Neuronal stem cell (in vitro differentiated cells): ENCODE data around the gene SORCS2.

Source experiments
- DNase-seq: peaks from one replicate; pipeline ENCODE4 v3.0.0-alpha.2; 2013; ENCODE audit warnings: low spot score
- H2AFZ ChIP-seq: one replicate; pipeline ENCODE4 v1.6.1; 2013; ENCODE audit warnings: mild to moderate bottlenecking, low read length, inconsistent platforms
- H2AK5ac ChIP-seq: 2 replicates; pipeline ENCODE4 v1.6.1; 2013; ENCODE audit warnings: low read depth, mild to moderate bottlenecking, inconsistent platforms, low read length, moderate library complexity, mixed read lengths
- H2BK120ac ChIP-seq: 2 replicates; pipeline ENCODE4 v1.6.1; 2013; ENCODE audit warnings: low read depth, mild to moderate bottlenecking, inconsistent platforms, low read length, moderate library complexity, mixed read lengths
- H2BK12ac ChIP-seq: one replicate; pipeline ENCODE4 v1.6.1; 2013; ENCODE audit warnings: low read length, inconsistent platforms
- H2BK15ac ChIP-seq: 2 replicates; pipeline ENCODE4 v1.6.1; 2013; ENCODE audit warnings: mild to moderate bottlenecking, low read length, inconsistent platforms, mixed read lengths
- H2BK5ac ChIP-seq: one replicate; pipeline ENCODE4 v1.6.1; 2013; ENCODE audit warnings: inconsistent platforms, mild to moderate bottlenecking, low read length, moderate library complexity
- H3K14ac ChIP-seq: one replicate; pipeline ENCODE4 v1.6.1; 2013; ENCODE audit warnings: low read length, inconsistent platforms
- H3K18ac ChIP-seq: 2 replicates; pipeline ENCODE4 v1.6.1; 2013; ENCODE audit warnings: low read length, inconsistent platforms
- H3K23ac ChIP-seq: 2 replicates; pipeline ENCODE4 v1.6.1; 2013; ENCODE audit warnings: low read depth, mild to moderate bottlenecking, mixed read lengths, low read length, inconsistent platforms; ENCODE audit not compliant: poor library complexity
- H3K27ac ChIP-seq: replicated peaks from 3 replicates; pipeline ENCODE4 v1.5.1; 2013; ENCODE audit warnings: low read length, inconsistent platforms
- H3K27me3 ChIP-seq, 3 experiments: 2 replicates each; pipeline ENCODE4 v1.6.1; 2013; ENCODE audit warnings: low read length in 3 of 3, mild to moderate bottlenecking in 2 of 3, inconsistent platforms in 1 of 3, low read depth in 1 of 3, mixed read lengths in 1 of 3, moderate library complexity in 1 of 3; ENCODE audit not compliant: control insufficient read depth in 3 of 3, insufficient read depth in 3 of 3
- H3K36me3 ChIP-seq, 2 donors: replicated peaks in 1 of 2; 2 replicates each; pipeline ENCODE4 v1.6.1; 2013; ENCODE audit warnings: low read length in 2 of 2; ENCODE audit not compliant: control insufficient read depth in 2 of 2, insufficient read depth in 2 of 2
- H3K4ac ChIP-seq: 2 replicates; pipeline ENCODE4 v1.6.1; 2013; ENCODE audit warnings: inconsistent platforms, mild to moderate bottlenecking, low read length, moderate library complexity
- H3K4me1 ChIP-seq, 2 donors: 1 replicate in 1 of 2; 2 replicates in 1 of 2; pipeline ENCODE4 v1.6.1; 2013; ENCODE audit warnings: low read length in 2 of 2, low read depth in 1 of 2; ENCODE audit not compliant: control insufficient read depth in 2 of 2, insufficient read depth in 1 of 2
- H3K4me2 ChIP-seq: one replicate; pipeline ENCODE4 v1.6.1; 2013; ENCODE audit warnings: mild to moderate bottlenecking, low read length, inconsistent platforms; ENCODE audit not compliant: insufficient read depth, poor library complexity, severe bottlenecking
- H3K4me3 ChIP-seq, 2 donors: 2 replicates each; pipeline ENCODE4 v1.5.1; 2013; ENCODE audit warnings: low read length in 2 of 2, mild to moderate bottlenecking in 2 of 2, inconsistent platforms in 1 of 2, moderate library complexity in 1 of 2
- H3K79me1 ChIP-seq: one replicate; pipeline ENCODE4 v1.6.1; 2013; ENCODE audit warnings: low read depth, mild to moderate bottlenecking, inconsistent platforms, low read length, moderate library complexity
- H3K9ac ChIP-seq: one replicate; pipeline ENCODE4 v1.6.1; 2013; ENCODE audit warnings: mild to moderate bottlenecking, low read depth, low read length, inconsistent platforms; ENCODE audit not compliant: poor library complexity
- H3K9me3 ChIP-seq, 2 donors: replicated peaks in 1 of 2; 2 replicates each; pipeline versions ENCODE3 to v1.6.1; 2013; ENCODE audit warnings: low read length in 2 of 2, mild to moderate bottlenecking in 2 of 2, inconsistent platforms in 1 of 2, low read depth in 1 of 2, mixed read lengths in 1 of 2, moderate library complexity in 1 of 2; ENCODE audit not compliant: control insufficient read depth in 2 of 2, insufficient read depth in 1 of 2
- H4K8ac ChIP-seq: one replicate; pipeline ENCODE4 v1.6.1; 2013; ENCODE audit warnings: low read depth, mild to moderate bottlenecking, inconsistent platforms, low read length, moderate library complexity
- H4K91ac ChIP-seq: one replicate; pipeline ENCODE4 v1.6.1; 2013; ENCODE audit warnings: low read length, low read depth, mild to moderate bottlenecking, inconsistent platforms; ENCODE audit not compliant: poor library complexity
- WGBS, 2 donors: extraction: QIAGEN DNeasy Blood & Tissue Kit; methylation state at CpG; one replicate each; pipeline ENCODE4 v1.1.7; 2013; ENCODE audit warnings: missing lambda C conversion rate in 2 of 2, mixed read lengths in 1 of 2; ENCODE audit not compliant: insufficient read length in 2 of 2, insufficient replicate concordance in 1 of 2; ENCODE audit errors: extremely low coverage in 2 of 2; 5-methylcytosine and 5-hydroxymethylcytosine counted together

The SORCS2 gene

DNA sequence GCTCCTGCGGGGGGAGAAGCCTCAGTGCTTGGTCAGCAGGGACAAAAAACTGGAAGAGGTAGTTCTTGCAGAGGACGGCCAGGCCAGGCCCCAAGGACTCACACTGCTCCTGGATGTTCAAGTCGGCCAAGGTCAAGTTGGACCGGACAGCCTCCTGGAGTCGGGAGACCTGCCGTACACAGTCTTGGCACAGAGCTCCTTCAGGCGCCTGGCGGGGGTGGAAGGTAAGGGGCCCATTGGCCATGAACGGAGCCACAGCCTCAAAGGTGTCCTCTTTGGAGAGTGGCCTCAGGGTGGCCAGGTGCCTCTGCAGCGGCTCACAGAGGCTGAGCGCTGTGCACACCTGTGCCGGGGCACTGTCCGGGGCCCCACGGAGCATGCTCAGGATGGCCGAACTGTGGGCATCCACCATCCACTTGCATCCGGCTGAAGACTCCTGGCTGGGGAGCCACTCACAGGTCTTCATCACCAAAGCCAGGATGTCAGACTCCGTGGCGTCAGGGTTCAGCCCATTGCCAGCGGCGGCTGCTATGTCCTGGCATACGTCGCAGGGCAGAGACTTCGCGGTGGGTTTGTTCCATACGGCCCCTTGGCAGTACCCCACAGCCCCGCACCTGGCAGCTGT, 241.9 kb downstream of the SORCS2 start:
- Histone ChIP-seq H2AK5ac (peak overlapping the region; percentile 96), H3K27me3 (no peaks in the 10 kb centered on the region), H3K9ac (no peak overlapping the region), H3K27ac (no peak overlapping the region), H4K8ac (no peak overlapping the region), H3K23ac (no peak overlapping the region), H4K91ac (no peak overlapping the region), H3K36me3 (no peaks in the 10 kb centered on the region), H2BK12ac (peak overlapping the region; percentile 60), H3K4me3 (no peak overlapping the region), H3K4me2 (no peak overlapping the region), H3K4ac (no peak overlapping the region), H2BK5ac (no peak overlapping the region), H2BK15ac (peak overlapping the region; percentile 26), H2AFZ (no peak overlapping the region), H3K9me3 (peaks cover 0 to 2% of the 10 kb centered on the region in 2 donors), H3K18ac (peak overlapping the region; percentile 83), H3K4me1 (peaks cover 0 to 18% of the 10 kb centered on the region in 2 donors), H2BK120ac (no peak overlapping the region), H3K14ac (no peak overlapping the region), H3K79me1 (no peaks in the 10 kb centered on the region)
- WGBS, 2 donors: no CpG with 5 or more reads among the region's 26 CpGs
- no peak for DNase-seq

DNA sequence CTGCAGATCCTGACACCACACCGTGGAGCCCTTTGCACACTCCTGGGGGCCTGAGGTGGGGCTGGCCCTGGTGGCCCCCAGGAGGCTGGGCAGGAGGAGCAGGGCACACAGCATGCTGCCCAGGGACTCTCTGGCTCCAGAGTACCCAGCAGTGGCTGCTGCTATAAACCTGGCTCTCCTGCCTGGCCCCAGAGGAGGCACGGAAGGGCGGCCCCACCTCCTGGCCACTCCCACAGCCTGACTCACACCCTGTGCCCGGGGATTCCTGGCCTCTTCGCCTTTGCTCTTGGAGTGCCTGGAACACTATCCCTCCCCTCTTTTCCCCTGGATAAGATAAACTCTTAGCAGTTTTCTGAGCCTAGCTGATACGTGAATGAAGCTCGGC, 242.4 kb downstream of the SORCS2 start, which contains the start of gene PSAPL1:
Gene PSAPL1 (minus strand): TSS at position 165 of the 385 bp plus-strand sequence. CDS start 51 bp downstream, at position 114.
- Histone ChIP-seq H3K23ac (peak within 1 kb of the TSS; percentile 17), H3K79me1 (no peaks in the 10 kb centered on the region), H3K9me3 (peaks cover 0 to 5% of the 10 kb centered on the region in 2 donors), H3K36me3 (no peaks in the 10 kb centered on the region), H3K4me3 (peak within 1 kb of the TSS in 1 of 2 donors; percentile 30), H2AK5ac (peak within 1 kb of the TSS; percentile 96), H3K4ac (no peak within 1 kb of the TSS), H3K27ac (no peak within 1 kb of the TSS), H2BK12ac (peak within 1 kb of the TSS; percentile 60), H3K4me1 (peaks cover 0 to 18% of the 10 kb centered on the region in 2 donors), H3K4me2 (no peak within 1 kb of the TSS), H4K8ac (no peak within 1 kb of the TSS), H2AFZ (no peak within 1 kb of the TSS), H4K91ac (no peak within 1 kb of the TSS), H2BK5ac (no peak within 1 kb of the TSS), H3K9ac (peak within 1 kb of the TSS; percentile 2), H3K27me3 (no peaks in the 10 kb centered on the region), H2BK15ac (peak within 1 kb of the TSS; percentile 47), H3K14ac (no peak within 1 kb of the TSS), H3K18ac (peak within 1 kb of the TSS; percentile 83), H2BK120ac (no peak within 1 kb of the TSS)
- WGBS, 2 donors: no CpG with 5 or more reads among the region's 7 CpGs
- DNase-seq: no peak

DNA sequence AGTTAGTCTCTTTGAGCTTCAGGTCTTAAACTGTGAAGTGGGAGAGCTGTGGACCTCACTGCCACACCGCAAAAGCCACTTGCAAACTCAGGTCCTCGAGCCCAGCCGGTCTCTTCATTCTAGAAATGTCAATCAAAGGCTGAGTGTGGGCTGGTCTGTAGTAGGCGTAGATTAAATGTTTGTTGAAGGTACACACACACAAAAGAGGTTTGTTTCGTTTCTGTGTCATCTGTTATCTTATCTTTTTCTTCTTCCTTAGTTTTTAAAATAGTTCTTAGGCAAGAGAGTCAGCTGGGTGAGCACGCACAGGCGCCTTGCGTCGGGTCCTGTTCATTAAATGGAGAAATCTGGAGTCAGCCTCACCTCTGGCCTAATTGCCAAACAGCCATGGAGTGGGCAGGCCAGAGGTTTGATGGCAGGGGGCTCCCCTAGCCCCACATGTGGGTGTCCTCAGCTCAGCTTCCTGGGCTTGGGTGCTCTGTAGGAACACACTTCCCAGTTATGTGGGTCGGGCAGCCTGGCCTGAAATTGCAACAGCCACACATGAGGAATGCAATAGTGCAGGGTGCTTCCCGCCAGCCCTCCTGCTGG, 243.2 kb downstream of the SORCS2 start:
- Histone ChIP-seq H2BK15ac (peak overlapping the region; percentile 47), H3K79me1 (no peaks in the 10 kb centered on the region), H3K4ac (no peak overlapping the region), H3K14ac (no peak overlapping the region), H3K4me1 (peaks cover 0 to 15% of the 10 kb centered on the region in 2 donors), H3K9ac (no peak overlapping the region), H2AFZ (no peak overlapping the region), H4K91ac (no peak overlapping the region), H3K36me3 (no peaks in the 10 kb centered on the region), H3K27ac (no peak overlapping the region), H3K23ac (no peak overlapping the region), H4K8ac (no peak overlapping the region), H2BK5ac (no peak overlapping the region), H3K4me2 (no peak overlapping the region), H2AK5ac (peak overlapping the region; percentile 71), H2BK120ac (no peak overlapping the region), H3K27me3 (no peaks in the 10 kb centered on the region), H3K4me3 (no peak overlapping the region), H3K9me3 (peaks cover 0 to 5% of the 10 kb centered on the region in 2 donors), H3K18ac (peak overlapping the region; percentile 66), H2BK12ac (no peak overlapping the region)
- no CpG with 5 or more reads among the region's 11 CpGs for WGBS, 2 donors
- DNase-seq: no peak

DNA sequence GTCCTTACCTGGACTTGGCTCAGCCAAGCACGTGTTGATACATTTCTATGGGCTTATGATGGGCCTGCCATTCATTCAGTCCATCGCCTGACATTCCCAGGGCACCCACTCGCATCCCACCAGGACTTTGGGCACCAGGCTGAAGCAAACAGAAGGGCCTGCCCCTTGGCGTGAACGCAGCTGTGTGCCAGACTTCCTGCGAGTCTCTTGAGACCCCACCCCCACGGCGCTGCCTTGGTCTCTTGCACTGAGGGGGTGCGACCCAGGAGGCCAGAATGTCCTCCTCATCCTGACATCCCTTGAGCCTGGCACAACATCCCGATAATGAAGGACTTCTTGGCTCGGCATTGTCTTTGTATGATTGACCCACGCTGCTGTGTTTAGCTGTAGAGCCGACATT, 243.9 kb downstream of the SORCS2 start:
- Histone ChIP-seq H3K14ac (no peak overlapping the region), H3K27me3 (no peaks in the 10 kb centered on the region), H3K36me3 (no peaks in the 10 kb centered on the region), H3K23ac (no peak overlapping the region), H3K4me3 (no peak overlapping the region), H3K79me1 (no peaks in the 10 kb centered on the region), H2BK120ac (no peak overlapping the region), H2BK5ac (no peak overlapping the region), H3K4ac (no peak overlapping the region), H2AFZ (no peak overlapping the region), H3K27ac (no peak overlapping the region), H4K91ac (no peak overlapping the region), H3K9me3 (peaks cover 0 to 5% of the 10 kb centered on the region in 2 donors), H4K8ac (no peak overlapping the region), H3K18ac (peak overlapping the region; percentile 32), H2BK15ac (peak overlapping the region; percentile 28), H2BK12ac (no peak overlapping the region), H3K4me1 (peaks cover 0 to 14% of the 10 kb centered on the region in 2 donors), H3K9ac (no peak overlapping the region), H3K4me2 (no peak overlapping the region), H2AK5ac (no peak overlapping the region)
- WGBS, 2 donors: no CpG with 5 or more reads among the region's 13 CpGs
- DNase-seq: no peak
